GM18508 (cell line): ENCODE measurements around the gene CELF5.
"Not testable (repeated sequence)": the region's sequence is repeated elsewhere in the genome, so short reads cannot be mapped to it uniquely, and the experiment has no call there.

Source experiments
- ATAC-seq: cut with Tn5 transposase; IDR thresholded peaks from one replicate; pipeline ENCODE4 v1.9.1; 2021; ENCODE audit warnings: moderate number of reproducible peaks; ENCODE audit not compliant: insufficient read depth, unreplicated experiment

CELF5 gene

DNA sequence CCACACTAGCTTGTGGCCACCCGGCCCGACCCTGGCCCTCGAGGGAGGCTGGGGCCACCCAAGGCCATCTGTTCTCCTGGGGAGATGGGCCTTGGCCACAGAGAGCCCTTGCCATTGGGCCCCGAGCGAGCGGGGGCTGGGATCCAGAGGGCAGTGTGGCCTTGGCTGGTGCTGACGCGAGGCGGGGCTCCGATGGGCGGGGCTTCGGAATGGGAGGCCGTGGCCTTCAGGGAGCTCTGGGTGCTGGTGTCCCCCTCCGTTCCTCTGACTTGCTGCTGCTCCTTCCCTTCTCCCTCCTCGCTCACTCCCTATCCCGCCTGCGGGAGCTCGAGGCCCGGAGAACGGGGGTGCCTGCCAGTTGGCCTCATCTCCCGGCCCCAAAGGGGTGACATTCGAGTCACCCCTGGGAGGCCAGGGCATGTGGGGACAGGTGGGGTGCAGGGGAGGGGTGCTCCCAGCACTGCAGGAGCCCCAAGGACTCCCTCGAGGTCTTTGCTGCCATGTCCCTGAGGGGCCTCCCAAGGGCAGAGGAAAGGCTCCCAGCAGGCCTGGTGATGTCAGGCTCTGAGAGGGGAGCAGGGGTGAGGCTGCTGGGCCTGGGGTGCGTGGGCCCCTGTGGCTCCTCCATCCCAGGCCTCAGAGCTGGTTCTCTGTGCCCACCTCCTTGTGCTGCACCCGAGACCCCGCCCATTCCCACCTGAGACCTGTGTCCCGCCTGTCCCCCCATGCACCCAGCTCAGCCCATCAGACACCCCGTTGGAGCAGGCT is 34.6 kb upstream of the CELF5 start:
- ATAC-seq: no peak

DNA sequence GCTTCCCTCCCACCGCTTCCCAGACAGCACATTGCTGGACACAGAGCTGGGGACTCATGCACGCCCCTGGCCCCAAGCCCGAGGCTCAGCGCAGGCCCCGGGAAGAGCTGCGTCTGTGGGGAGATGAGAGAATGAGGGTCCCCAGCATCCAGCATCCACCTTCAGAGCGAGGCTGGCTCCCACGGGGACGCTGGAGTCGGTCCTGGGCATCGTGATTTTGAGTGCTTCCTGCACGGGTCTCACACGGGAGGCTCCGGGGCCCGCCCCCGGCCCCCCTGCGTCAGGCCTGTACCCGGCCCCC is 34.0 kb upstream of the CELF5 start:
- no peak for ATAC-seq

DNA sequence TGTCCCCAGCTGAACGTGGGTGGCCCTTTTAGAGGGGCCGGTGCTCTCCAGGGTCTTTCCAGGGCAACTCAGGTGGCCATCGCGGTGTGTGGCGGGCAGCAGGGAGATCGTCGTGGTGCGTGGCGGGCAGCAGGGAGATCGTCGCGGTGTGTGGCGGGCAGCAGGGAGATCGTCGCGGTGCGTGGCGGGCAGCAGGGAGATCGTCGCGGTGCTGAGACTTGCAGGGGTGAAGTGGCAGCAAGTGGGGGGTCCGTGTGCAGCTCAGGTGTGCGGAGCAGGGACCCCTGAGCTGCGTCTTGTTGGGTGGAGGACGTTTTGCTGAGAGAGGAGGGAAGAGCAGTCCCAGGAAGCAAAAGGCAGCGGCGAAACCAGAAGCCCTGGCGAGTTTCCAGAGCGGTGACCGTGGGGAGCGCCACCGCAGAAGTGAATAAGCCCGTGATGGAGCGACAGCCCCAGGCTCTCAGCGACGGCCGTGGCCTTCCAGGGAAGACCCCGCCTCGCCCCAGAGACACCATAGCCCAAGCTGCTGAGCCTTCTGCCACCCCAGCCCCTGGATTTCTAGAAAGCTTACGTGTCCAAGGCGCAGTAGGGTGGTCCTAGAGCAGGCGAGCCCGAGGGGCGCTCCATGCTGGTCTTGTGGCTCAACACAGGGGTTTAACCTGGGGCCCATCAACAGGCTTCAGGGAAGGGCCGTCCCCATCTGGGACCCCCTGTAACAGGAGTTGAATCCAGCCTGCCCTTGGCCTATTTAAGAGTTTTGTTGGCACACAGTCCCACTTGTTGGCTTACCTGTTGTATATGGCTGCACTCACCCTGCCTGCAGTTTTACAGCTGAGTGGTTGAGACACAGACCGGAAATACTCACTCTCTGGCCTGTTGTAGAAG is 33.3 kb upstream of the CELF5 start:
- ATAC-seq: no peak

DNA sequence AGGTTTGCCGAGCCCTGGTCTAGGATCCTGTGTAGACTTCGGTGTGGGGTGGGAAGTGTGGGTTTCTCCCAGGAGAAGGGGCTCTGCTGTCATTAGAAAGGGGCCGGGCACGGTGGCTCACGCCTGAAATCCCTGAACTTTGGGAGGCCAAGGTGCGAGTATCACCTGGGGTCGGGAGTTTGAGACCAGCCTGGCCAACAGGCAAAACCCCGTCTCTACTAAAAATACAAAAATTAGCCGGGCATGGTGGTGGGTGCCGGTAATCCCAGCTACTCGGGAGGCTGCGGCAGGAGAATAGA is 32.7 kb upstream of the CELF5 start:
- not testable (repeated sequence) for ATAC-seq

DNA sequence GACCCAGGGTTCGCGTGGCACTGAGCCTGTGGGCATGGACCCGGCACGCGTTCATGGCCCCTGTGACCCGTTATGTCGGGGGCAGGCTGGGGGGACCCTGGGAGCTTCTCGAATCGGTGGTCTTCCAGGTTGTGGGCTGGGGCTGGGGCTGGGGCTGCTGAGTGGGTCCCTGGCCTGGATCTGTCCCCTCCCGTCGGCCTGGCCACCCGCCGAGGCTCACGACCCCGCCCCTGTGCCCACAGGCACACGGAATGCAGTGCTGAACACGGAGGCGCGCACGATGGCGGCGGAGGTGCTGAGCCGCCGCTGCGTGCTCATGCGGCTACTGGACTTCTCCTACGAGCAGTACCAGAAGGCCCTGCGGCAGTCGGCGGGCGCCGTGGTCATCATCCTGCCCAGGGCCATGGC is 32.2 kb upstream of the CELF5 start:
- ATAC-seq: no peak

DNA sequence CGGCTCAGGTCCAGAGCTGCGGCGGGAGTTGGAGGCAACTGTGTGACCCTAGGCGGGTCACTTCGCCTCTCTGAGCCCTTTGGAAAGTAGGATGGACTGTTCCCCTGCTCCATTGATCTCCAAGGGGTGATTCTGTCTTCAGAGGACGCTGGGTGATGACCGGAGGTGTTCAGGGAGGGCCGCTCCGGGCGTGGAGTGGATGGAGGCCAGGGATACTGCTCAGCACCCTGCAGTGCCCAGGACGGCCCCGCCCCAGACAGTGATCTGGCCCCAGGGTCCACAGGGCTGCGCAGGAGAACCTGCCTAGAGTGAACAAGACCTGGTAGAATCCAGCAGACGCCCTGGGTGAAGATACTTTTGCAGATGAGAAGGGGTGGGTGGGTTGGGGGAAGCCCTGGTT is 31.8 kb upstream of the CELF5 start:
- ATAC-seq: no peak

DNA sequence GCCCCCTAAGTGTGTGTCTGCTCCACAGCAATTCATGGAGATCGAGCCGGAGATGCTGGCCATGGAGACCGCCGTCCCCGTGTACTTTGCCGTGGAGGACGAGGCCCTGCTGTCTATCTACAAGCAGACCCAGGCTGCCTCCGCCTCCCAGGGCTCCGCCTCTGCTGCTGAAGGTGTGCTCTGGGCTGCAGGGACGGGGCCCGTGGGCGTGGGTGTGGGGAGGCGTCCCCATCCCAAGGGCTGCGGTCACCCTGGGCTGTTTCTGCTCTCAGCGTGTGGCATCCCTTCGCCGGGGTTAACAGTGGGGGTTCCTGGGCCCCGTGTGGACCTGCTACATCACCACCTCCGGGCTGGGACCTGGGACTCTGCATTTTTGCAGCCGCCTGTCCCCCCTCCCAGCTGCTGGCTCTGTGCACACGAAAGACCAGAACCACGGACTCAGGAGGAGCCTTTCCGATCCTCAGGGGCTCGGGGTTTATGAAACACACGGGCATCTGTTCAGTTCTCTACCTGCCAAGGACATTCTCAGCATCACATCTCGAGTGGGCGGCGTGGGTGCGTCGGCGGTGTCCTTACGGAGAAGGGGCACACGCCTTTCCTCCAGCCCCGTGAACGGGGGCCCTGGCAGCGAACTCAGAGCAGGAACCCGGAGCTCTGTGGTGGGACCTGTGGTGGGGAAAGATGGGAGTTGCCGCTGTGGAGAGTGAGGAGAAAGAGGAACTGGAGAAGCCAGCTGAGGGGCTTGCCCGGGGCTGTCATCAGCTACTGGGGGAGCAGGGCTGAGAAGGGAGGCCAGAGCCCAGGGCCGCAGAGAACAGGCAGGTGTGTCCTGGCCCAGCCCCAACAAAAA is 31.0 kb upstream of the CELF5 start:
- no peak for ATAC-seq

DNA sequence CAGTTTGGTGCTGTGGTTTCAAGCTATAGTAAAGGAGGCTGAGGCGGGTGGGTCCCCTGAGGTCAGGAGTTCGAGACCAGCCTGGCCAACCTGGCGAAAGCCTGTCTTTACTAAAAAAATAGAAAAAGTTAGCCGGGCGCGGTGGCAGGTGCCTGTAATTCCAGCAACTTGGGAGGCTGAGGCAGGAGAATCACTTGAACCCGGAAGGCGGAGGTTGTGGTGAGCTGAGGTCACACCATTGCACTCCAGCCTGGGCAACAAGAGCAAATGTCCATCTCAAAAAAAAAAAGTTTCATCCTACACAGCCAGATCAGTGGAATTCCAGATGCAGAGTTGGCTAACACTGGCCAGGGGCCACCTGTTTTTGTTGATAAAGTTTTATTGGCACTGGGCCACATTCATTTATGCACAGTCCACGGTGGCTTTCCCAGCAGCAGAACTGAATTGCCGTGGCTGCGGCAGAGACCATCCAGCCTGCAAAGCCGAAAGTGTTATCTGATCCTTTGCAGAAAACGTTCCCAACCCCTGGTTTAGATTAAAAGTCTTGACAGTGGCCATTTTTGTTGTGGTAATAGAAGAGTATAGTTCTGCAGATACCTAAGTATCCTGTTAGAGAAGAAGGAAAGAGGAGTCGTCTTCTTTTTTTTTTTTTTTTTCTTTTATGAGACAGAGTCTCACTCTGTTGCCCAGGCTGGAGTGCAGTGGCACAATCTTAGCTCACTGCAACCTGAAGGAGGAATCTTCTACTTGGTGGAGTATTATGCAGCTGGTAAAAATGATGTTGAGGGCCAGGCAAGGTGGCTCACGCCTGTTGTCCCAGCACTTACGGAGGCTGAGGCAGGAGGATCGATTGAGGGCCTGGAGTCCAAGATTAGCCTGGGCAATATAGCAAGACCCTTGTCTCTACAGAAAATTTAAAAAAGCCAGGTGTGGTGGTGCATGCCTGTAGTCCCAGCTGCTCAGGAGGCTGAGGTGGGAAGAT is 30.1 kb upstream of the CELF5 start:
- no peak for ATAC-seq

DNA sequence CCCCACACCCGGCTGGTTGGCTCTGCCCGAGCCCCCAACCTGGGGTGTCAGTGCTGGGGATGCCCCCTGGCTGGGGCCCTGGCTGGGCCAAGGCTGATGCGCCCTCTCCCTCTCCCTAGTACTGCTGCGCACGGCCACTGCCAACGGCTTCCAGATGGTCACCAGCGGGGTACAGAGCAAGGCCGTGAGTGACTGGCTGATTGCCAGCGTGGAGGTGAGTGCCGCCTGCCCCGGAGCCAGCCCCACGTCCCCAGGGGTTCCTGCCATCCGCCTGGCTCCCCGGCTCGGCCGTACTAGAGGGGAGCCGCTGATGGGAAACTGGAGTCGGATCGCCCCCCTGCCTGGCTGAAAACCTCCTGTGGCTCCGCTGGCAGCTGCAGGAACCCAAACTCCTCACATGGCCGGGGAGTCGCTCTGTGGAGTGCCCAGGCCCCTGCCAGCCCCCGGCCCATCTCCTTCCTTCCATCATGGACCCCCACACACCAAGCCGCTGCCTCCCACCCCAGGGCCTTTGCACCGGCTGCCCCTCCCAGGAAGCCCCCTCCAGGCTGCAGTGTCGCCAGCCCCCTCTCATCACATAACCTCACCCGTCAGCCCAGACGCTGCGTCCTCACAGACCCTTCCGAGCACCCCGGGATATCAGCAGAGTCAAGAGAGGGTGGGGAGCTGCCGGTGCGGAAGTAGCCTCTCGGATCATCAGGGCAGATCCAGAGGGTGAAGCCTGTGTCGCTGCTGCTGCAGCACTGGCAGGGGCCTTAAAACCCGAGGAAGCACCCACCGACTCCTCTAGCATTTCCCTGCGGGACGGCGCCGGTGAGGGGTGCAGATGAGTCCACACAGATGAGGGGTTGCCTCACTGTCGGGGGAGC is 28.2 kb upstream of the CELF5 start:
- no peak for ATAC-seq

DNA sequence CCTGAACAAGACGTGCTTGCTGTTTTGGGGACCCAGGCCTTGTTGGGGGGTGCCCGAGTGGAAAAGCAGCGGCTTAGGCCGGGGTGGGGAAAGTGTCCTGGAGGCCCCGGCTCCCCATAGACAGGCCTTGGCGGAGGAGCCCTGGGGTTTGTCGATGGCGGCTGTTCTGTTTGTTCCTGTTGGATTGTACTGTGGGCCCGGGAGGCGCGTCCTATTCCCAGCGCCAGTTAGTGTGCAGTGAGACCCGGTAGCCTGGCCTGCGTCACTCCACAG is 27.6 kb upstream of the CELF5 start:
- no peak for ATAC-seq

DNA sequence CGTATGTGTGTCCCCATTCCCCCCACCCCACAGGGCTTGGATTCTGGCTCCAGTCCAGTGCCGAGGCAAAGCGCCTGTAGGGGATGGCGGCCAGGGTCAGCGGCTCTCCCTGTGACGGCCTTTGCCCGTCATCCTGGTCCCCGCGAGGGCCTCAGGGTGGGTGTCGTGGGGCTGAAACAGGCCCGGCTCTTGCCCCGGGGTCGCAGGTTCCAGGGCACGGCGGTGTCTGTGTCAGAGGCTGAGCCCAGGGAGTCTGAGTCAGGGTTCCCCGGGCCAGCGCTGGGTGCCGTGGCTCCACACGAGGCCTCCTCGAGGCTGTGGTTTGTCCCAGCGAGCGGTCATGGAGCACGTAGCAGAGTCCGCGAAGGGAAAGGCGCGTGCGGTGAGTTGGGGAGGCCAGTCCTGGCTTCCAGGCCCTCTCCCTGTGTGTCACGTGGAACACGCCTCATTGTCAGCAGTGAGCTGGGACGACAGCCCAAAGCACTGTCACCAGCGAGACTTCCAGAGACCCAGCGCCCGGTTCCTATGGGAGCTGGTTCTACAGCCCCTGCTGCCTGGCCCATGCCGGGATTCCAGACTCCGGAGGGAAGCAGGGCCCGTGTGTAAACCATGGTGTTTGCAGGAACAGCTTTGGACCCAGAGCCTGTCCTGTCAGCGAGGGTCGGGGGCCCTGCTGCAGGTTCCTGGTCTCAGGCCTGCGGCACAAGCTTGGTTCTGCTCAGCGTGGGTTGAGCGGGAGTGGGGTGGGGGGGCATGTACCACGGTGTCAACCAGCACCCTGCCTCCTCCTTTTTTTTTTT is 25.4 kb upstream of the CELF5 start:
- no peak for ATAC-seq

DNA sequence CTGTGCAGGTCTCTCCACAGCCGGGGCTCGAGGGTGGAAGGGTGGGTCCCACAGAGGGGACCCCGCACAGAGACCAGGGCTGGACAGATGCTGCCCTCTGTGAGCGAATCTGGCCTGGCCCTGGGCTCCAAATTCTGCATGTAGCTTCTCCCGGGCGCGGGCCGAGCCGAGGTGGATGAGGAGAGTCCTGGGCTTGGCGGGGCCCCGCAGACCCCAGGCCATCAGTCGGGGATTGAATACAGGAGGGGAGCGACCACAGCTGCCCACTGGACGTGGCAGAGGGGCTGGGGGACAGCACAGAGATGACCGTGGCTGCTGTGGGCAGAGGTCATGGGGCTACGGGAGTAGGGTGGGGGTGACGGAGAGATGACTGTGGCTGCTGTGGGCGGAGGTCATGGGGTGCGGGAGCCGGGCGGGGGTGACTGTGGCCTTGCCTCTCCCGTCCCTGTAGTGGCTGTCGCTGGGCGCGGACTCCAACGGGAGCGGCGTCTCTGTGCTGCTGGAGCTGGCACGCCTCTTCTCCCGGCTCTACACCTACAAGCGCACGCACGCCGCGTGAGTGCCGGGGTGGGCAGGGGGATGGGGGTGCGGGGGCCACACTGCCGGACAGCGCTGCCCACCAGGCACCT is 23.3 kb upstream of the CELF5 start:
- ATAC-seq: no peak

DNA sequence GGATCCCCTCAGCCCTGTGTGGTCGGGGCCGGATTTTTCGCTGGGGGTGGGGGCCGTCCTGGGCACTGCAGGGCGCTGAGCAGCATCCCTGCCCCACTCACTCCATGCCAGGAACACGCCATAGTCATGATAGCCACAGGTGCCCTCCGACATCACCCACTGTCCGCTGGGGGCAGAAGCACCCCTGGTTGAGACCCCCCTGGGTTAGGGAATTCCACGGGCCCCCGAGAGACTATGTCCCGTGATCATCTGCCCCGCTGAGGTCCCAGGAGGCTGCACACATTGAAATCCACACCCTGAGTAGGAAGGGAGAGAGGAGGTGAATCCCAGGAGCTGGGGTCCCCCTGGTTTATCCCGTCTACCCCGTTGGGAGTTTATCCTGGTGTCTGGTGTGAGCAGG is 22.6 kb upstream of the CELF5 start:
- ATAC-seq: no peak

DNA sequence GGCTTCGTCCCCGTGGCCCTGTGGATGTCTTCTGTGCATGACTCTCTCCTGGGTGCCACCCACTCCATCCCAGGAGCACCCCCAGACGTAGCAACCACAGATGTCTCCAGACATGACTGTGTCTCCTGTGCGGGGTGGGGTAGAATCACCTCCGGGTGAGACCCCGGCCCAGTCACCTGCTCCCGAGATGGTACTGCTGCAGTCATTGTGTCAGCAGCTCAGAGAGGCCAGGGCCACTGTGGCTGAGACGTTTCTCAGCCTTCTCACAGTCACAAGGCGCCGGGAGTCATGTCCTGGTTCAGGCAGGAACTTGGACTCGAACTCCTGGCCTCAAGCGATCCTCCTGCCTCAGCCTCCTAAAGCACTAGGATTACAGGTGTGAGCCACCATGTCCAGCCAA is 22.1 kb upstream of the CELF5 start:
- no peak for ATAC-seq

DNA sequence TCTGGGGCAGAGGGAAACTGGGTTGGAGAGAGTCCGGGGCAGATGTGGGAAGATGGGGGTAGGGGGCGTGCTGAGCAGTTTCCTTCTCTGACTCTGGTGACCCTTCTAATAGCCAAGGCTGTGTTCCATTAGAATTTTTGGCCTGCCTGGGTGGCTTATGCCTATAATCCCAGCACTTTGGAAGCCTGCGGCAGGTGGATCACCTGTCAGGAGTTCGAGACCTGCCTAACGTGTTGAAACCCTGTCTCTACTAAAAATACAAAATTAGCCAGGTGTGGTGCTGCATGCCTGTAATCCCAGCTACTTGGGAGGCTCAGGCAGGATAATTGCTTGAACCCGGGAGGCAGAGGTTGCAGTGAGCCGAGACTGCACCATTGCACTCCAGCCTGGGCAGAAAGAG is 21.6 kb upstream of the CELF5 start:
- not testable (repeated sequence) for ATAC-seq

DNA sequence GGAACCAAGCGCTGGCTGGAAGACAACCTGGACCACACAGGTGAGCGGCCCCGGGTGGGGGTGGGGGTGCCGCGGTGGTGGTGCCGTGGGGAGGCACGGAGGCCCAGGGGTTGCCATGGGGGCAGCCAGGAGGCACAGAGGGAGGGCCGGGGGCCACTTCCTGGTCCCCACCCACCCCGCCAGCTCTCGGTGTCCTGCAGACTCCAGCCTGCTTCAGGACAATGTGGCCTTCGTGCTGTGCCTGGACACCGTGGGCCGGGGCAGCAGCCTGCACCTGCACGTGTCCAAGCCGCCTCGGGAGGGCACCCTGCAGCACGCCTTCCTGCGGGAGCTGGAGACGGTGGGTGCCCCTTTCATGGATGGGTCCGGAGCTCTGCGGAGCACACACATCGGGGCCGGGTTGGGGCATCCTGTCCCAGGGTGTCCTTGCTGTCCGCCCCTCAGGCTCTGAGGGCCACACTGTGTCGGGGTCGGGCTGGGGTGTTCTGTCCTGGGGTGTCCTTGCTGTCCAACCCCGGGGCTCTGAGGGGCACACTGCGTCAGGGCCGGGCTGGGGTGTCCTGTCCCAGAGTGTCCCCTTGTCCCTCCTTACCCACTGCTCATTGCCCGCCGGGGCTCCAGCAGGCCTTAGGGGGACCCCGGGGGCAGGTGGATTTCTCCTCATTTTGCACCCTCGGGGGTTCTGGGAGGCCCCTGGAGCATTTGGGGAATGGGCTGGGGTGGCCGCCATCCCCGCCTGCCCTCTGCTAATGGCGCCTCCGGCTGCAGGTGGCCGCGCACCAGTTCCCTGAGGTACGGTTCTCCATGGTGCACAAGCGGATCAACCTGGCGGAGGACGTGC is 20.4 kb upstream of the CELF5 start:
- ATAC-seq: no peak

DNA sequence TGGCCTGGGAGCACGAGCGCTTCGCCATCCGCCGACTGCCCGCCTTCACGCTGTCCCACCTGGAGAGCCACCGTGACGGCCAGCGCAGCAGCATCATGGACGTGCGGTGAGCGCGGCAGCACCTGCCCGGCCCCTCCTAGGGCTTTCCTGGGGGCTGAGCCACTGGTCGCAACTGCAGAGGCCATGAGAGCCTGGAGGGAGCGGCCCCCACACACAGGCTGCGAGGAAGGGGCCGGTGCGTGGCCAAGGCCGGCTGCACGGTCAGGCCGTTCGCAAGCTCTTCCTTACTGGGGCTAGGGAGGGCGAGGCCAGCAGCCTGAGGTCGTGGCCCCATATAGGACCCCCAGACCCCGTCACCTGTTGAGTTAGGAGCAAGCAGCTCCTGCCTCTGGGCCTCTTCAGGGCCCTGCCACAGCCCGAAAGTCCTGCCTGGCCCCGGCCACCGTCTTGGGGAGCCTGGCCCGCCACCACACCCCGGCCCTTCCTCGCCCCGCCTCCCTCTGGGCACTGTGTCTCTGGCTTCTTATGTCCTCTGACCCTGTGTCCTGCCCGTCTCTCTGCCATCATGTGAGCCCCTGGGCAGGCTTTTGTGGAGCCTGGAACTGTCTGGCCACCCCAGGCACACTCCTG is 19.7 kb upstream of the CELF5 start:
- ATAC-seq: no peak
